HG03575 (cell line): ENCODE results near the gene IGF2.

Experiments
- ATAC-seq: cut with Tn5 transposase; IDR thresholded peaks from one replicate; pipeline ENCODE4 v1.9.1; 2021; ENCODE audit not compliant: unreplicated experiment, insufficient number of reproducible peaks, low FRiP score; ENCODE audit errors: extremely low read depth

The IGF2 gene

DNA sequence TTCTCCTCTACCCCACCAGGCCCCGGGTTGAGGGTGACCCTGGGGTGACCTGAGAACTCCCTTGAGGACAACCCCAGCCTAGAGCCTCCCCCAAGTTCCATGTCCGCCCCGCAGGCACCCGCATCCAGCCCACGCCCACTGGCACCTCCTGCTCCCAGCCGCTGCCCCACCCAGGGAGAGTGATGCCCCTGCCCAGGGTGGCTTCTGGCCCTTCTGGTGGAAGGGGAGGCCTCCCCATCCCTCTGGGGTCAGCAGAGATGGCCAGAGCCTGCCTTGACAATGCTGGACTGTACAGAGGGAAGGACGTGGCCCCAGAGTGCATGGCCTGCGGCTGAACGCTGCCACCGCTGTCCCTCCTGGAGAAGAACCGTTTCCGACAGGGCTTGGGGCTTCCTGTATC is 33.5 kb upstream of the IGF2 start:
- no peak for ATAC-seq

DNA sequence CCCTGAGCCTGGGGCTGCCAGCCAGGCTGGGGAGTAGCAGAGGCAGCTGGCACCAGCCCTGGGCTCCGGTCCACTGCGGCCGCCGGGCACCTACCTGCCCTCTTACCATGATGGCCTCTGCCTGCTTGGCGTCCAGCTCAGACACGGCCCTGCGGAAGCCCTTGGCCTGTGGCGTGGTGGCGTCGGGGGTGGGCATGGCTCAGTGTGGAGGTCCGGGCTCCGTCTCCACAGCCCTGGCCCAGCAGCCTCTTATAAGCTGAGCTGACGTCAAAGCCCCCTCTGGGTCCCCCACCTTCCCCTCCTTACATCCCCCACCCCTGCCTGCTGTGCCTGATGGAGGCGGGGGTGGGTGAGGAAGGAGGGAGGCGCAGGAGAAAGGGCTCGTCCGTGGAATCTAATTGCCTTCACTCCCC is 32.4 kb upstream of the IGF2 start, which contains the start of gene TH:
TSS of gene TH (minus strand) at position 225 of the 413 bp plus-strand sequence. CDS start at position 196, 29 bp downstream.
- ATAC-seq: no peak

DNA sequence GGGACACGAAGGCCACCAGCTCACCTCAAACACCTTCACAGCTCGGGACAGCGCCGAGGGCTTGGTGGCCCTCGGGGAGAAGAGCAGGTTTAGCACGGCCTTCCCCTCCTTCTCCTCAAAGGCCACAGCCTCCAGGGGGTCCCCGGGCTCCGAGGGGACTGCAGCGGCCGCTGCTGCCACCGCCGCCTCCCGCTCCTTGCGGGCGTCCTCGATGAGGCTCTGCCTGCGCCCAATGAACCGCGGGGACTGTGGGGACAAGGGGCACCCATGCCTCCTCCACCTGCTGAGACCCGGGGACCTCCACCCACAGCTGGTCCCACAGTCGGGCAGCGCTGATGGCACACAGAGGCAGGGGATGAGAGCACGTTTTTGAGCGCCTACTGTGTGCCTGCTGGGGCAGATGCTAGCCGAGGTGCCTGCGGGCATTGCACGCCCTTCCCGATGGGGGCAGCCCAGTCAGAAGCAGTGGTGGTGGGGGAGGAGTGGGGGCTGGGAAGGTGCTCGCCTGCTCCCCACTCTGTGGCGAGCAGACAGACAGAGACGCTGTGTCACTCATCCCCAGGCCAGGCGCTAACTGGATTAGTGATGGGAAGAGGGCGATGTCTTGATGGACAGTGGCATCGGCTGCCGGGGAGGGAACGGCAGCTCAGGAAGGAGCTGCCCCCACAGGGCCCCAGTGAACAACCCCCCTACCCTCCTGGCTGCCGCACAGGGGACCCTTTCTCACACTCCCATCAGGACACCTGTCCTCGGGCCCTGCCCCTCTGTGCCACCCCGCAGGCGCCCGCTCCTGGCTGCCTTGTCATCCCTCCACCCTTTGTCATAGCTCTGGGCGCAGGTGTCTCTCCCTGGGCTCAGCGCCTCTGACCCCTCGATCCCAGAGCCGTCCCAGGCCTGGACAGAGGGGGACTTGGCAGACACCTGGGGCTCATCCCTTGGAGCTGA is 30.7 kb upstream of the IGF2 start:
- no peak for ATAC-seq

DNA sequence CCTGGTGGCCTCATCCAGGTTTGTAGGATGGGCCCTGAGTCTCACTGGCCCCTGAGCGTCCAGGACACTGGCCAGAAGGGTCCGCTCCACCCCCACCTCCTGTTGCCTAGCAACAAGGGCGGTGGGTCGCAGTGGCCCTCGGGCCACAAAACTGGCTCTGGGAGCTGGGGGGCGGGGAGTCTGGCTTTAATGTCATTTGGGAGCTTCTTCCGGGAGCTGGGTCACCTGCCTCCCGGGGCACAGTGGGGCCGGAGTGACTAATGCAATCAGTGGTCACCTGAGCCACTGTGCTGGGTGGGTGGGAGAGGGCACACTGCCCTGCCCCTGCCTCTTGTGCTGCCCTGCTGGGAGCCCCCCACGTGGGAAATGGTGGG is 29.8 kb upstream of the IGF2 start:
- ATAC-seq: no peak

DNA sequence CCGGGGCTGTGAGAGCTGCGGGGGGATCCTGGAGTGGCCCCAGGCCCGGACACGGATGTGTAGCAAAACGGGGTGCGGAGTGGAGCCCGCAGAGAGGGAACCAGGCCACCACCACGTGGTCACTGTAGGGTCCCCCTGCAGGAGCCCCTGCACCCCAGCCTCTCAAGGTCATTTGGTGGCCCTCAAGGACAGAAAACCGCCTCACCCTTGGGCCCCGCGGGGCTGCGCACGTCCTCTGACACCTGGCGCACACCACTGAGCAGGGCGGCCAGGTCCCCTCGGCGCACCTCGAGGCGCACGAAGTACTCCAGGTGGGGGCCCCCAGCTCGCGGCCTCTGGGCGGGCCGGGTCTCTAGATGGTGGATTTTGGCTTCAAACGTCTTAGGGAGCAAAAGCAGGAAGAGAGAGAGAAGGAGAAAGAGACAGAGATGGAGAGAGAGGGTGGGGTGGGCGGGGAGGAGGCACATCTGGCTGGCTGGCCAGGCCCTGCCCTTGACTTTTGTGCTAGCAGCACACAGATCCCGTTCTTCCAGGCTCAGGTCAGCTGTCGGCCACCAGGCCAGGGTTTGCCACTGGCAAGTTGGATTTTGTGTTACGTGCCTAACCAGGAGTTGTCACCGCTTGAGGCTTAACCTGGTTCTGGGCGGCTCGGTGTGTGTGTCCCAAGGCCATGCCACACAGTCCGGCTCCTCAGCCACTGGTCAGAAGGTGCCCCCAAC is 29.3 kb upstream of the IGF2 start:
- ATAC-seq: no peak

DNA sequence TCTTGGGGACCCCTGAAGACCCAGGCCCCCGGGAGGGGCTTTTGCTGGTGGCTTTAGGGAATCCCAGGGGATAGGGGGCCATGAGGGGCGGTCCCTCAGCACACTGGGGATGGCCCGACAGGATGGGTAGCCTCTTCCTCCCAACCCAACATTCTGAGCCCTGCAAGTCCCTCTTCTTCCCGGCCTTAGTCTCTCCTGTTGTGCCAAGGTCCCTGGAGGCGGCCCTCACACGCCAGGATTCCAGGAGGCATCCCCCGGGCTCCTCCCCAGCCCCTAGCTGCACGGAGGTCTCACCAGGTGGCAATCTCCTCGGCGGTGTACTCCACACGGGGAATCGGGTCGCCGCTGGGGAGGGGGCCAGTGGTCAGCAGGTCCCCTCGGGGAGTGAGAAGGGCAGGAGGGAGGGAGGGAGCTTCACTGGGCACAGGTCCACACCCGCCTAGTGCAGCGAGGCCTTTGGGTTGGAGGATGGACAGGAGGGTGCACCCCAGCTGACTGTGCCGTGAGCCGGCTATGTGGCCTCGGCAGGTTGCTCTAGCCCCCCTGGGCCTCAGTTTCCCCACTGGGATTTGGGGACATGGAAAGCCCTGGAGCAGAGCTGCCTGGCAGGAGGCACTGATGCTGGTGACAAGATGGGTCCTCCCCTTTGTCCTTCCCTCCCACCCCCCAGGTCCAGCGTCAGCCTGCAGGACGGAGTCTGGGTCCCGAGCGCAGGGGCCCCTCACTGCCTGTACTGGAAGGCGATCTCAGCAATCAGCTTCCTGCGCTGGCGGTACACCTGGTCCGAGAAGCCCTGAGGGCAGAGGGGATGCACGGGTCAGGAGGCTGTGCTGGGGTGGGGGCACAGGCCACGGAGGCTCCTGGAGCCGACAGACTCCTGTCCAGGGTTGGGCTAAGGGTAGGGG is 28.2 kb upstream of the IGF2 start:
- no peak for ATAC-seq

DNA sequence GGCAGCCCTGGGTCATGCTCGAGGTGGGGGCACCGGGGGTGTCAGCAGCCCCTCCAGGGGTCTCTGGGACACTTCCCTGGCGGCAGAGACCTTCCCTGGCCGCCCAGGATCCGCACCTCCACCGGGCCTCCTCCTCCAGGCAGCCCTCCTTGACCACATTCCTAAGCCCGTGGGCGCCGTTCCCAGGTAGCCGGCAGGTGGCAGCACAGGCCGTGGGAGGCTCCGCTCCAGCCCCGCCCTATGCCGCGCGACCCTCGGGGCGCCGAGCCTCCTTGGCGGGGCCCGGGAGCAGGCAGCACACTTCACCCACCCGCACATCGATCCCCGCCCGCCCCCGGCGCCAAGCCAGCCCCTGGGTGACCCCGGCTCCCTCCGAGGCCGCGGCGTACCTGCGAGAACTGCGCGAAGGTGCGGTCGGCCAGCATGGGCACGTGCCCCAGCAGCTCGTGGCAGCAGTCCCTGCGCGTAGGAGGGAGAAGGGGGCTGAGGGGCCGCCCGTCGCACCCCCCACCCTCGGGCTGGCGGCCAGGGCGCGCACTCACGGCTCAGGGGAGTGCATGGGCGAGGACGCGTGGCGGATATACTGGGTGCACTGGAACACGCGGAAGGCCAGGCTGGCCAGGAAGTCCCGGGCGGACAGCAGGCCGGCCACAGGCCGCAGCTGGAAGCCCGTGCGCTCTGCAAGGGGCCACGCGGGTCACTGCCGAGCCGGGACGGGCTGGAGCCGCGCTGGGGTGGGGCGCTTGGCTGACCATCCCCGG is 27.1 kb upstream of the IGF2 start:
- no peak for ATAC-seq

DNA sequence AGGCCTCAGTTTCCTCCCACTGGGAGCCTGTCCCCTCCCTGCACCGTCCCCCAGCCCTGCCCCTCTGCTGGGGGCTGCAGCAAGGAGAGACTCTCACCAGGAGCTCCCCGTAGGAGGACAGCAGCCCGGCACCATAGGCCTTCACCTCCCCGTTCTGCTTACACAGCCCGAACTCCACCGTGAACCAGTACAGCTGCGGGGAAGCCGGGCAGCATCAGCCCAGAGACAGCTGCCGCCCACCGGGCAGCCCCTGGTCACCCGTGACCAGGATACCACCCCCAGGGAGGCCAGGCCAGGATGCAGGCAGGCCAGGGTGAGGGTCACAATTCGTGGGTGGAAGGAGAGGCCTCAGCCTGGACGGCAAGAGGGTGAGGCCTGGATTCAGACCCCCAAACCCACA is 26.4 kb upstream of the IGF2 start:
- no peak for ATAC-seq

DNA sequence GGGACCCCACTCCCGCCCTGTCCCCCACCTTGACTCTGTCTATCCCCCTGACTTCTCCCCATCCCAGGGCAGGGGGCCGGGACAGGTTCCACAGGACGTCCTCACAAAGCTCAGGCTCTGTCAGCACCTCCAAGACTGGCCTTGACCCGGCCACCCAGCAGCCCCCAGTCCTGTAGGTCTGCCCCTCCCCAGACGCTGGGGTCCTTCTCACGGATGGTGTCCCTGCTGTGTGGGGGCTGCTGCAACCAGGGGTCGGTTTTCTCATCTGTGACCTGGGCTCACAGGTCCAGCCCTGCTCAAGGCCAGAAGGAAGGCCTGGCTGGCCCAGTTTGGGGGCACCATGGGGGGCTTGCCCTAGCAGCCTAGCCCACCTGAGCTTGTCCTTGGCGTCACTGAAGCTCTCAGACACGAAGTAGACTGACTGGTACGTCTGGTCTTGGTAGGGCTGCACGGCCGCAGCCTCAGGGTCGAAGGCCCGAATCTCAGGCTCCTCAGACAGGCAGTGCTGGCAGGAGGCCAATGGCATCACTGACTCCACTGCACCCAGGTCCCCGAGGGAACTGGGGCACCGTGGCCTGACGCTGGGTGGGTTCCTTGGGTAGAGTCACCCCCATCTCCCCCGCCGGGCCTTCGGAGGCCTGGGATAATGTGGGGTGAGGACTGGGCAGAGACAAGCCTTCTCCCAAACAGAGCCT is 25.8 kb upstream of the IGF2 start:
- no peak for ATAC-seq

DNA sequence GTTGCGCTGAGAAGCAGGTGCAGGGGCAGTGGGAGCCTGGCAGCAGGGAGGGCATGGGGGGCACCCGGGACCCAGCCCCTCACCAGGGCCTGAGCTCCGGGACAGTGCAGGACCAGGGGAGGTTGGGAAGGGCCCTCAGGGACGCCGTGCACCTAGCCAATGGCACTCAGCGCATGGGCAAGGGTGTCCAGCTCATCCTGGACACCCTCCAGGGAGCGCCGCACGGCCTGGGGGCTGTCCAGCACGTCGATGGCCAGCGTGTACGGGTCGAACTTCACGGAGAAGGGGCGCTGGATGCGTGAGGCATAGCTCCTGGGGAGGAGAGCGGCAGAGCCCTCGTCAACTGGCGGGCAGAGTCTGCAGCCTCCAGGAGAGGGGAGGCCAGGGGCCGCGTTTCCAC is 24.9 kb upstream of the IGF2 start:
- no peak for ATAC-seq

DNA sequence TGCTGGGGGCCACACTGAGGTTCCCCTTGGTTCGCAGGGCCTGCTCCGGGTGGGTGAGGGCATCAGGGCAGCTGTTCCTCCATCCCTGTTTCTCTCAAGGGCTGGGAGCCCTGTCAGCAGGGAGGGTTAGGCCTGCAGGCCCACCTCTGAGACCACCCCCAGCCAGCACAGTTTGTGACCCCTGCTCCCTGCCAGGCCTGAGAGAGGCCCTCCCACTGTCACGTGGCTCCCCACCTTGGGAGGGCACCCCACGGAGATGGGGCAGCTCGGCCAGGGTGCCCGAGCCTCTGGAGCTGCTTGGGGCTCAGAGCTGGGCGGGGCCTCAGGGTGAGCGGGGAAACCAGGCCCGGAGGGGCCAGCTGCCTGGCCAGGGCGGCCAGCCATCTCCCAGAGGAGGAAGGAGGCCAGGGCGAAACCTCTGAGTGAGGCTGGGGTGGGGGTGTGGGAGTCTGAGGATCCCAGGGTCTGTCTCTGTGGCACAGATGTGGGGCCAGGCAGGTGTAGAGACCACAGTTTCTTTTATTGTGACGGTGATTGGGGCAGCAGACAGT is 24.3 kb upstream of the IGF2 start:
- ATAC-seq: no peak

DNA sequence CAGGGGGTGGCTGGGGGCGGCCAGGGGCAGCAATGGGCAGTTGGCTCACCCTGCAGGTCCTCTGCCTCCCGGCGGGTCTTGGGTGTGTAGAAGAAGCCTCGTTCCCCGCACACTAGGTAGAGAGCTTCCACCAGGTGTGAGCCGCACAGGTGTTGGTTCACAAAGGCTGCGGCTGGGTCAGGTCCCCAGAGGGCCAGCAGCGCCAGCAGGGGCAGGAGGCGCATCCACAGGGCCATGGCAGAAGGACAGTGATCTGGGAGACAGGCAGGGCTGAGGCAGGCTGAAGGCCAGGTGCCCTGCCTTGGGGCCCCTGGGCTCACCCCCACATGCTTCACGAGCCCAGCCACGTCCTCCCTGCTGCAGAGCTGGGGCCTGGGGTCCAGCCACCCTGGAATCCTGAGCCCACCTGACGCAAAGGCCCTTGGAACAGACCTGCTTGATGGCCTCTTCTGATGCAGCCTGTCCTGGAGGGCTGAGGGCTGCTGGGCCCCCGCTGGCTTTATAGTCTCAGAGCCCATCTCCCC is 21.6 kb upstream of the IGF2 start, which contains the start of gene INS:
TSS of gene INS (minus strand) at position 474 of the 524 bp plus-strand sequence. CDS start at position 236, 238 bp downstream.
- ATAC-seq: no peak

DNA sequence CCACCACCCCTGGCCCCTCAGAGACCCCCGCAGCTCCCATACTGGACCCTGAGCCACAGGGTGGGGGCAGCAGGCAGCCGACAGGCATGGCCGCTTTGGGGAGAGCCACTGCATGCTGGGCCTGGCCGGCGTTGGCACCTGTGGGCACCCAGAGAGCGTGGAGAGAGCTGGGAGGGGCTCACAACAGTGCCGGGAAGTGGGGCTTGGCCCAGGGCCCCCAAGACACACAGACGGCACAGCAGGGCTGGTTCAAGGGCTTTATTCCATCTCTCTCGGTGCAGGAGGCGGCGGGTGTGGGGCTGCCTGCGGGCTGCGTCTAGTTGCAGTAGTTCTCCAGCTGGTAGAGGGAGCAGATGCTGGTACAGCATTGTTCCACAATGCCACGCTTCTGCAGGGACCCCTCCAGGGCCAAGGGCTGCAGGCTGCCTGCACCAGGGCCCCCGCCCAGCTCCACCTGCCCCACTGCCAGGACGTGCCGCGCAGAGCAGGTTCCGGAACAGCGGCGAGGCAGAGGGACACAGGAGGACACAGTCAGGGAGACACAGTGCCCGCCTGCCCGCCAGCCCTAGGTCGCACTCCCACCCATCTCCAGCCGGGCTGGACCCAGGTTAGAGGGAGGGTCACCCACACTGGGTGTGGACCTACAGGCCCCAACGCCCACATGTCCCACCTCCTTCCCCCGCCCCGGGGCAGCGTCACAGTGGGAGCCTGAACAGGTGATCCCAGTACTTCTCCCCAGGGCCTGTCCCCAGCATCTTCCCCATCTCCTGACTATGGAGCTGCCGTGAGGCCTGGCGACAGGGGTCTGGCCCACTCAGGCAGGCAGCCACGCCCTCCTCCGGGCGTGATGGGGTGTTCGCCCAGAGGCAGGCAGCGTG is 20.6 kb upstream of the IGF2 start:
- no peak for ATAC-seq

DNA sequence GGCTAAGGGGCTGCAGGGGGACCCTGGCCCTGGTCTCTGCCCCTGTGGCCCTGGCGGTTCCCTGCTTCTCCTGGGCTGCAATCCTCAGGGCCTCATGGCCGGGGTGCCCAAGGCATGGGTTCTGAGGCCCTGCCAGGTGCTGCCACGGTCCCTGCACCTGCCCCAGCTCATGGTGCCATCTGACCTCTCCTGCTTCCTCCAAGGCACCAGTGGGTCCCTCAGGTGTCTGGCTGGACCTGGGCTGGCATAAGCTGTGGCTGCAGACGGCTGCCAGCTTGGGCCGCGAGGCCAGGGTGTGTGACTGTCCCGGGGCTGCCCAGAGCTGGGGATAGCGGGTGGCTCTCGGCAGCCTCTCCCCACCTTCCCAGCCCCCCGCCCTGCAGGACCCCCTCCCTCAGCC is 19.8 kb upstream of the IGF2 start:
- ATAC-seq: no peak

DNA sequence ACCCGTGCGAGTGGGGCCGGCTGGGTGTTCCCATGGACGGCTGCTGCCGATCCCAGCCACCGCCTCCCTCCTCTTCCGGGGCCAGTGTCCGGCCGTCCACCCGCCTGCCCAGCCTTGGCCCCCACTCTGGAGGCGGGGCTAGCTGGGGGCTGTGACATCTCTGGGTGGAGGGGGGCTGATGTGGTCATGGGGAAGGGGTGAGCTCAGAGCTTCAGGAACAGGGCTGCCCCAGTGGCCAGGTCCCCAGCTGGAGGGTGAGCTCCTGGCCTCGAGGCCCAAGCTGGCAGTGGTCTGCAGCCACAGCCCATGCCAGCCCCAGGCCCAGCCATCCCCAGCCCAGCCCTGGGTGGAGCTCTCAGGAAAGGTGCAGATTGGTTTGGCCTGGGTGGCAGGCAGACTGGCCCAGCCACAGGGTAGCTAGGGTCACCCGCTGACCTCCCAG is 19.1 kb upstream of the IGF2 start:
- ATAC-seq: no peak

DNA sequence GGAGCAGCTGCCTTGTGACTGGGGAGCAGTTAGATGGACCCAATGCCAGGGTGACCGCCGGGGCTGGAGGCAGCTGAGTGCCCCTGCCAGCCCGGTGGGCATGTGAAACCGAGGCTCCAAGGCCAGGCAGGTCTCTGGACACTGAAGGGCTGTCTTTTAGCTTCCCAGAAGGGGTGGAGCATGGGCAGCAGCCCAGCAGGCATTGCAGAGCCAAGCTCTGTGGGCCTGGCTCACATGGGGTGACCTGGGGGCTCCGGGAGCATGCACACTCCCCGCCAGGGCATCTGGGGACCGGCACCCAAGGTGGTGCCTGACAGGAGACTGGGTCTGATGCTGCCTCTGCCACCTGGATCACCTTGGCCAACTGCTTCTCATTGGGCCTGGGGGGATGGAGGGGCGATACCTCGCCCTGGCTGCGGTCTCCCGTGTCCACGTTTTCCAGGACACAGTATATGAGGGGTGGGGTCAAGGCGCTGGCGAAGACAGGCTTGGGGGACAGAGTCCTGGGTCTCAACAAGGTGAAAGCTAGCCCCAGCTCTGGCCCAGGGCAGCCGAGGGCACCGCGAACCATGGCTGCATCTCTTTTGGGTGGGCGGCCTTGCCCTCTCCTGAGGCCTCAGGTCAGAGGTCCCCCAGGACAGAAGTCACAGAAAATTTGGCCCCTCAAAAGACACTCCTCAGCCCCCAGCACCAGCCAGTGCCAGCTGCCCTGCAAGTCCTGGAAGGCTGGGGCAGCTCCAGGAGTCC is 18.3 kb upstream of the IGF2 start:
- no peak for ATAC-seq
